HG03469 (cell line): ENCODE data around the gene CLEC4E.
"Not testable (repeated sequence)": the region's sequence is repeated elsewhere in the genome, so short reads cannot be mapped to it uniquely, and the experiment has no call there.

ENCODE experiments used
- ATAC-seq: cut with Tn5 transposase; IDR thresholded peaks from one replicate; pipeline ENCODE4 v1.9.1; 2021; ENCODE audit warnings: mild to moderate bottlenecking, moderate library complexity, moderate number of reproducible peaks; ENCODE audit not compliant: unreplicated experiment

Gene CLEC4E, protein sequence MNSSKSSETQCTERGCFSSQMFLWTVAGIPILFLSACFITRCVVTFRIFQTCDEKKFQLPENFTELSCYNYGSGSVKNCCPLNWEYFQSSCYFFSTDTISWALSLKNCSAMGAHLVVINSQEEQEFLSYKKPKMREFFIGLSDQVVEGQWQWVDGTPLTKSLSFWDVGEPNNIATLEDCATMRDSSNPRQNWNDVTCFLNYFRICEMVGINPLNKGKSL

DNA sequence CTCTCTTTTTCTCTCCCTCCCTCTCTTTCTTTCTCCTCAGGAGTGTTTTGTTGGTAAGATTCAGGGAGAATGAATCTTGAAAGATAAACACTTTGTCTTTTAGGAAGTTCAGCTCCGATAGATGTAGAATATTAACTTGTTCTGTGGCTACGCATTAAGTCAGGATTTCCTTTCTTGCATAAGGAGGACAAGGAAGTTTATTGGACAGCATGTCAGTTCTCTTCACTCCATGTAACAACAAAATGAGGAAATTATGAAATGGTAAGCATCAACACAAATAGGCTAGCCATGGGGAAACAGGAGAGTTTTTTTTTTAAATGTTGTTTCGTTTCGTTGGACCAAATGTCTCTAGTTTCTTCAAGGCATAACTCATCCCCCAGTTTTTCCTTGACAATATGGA lies at the start of gene CLEC4E:
CLEC4E (minus strand) TSS at position 75 of the 400 bp plus-strand sequence. CDS start 108 bp downstream, outside the sequence.
- not testable (repeated sequence) for ATAC-seq

DNA sequence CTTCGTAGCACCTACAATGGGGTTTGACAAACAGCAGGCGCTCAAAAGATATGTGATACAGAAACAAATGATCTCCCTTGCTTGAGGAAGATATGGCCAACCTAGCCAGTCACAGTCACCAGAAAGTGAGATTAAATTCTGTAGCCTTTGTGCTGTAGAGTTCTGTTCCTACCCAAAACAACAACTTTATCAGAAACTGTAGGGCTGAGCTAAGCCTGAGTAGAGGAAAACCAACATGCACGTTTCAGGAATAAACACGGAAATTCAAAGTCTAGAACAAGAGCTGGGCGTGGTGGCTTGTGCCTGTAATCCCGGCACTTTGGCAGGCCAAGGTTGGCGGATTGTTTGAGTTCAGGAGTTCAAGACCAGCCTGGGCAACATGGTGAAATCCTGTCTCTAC lies 49.0 kb upstream of the CLEC4E start:
- ATAC-seq: no peak

DNA sequence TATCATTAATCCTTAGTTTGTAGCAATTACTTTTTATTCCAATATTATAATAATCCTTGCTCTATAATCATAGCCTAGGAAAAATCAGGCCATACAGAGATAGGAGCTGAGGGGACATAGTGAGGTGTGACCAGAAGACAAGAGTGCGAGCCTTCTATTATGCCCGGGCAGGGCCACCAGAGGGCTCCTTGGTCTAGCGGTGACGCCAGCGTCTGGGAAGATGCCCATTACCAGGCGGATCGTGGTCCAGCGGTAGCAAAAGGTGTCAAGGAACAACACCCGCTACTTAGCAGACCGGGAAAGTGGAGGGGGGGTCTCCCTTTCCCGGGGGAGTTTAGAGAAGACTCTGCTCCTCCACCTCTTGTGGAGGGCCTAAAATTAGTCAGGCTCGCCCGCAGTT lies 43.8 kb upstream of the CLEC4E start:
- ATAC-seq: not testable (repeated sequence)

GRCh38 chr12:8584004-8584403 lies 43.3 kb upstream of the CLEC4E start:
- no peak for ATAC-seq

- ATAC-seq: no peak
Observed at GRCh38 chr12:8581098-8581784, 40.5 kb upstream of the CLEC4E start.

- ATAC-seq: no peak
Observed at GRCh38 chr12:8577879-8578278, 37.2 kb upstream of the CLEC4E start.

DNA sequence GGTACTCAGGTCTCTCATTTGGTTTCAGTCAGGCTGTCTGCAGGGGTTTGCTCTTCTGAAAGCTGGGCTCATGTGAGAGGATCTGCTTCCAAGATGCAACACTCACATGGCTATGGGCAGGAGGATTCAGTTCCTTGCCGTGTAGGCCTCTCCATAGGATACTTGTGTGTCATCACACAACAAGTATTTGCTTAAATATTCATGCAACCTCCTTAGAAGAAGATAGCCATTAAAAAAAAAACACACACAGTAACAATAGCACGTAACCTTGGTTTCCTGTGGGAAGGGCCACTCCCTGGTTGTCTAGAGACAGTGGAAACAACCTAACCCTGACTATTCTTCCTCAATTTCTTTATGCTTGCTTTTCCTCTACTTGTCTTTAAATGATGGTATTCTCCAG lies 31.8 kb upstream of the CLEC4E start:
- no peak for ATAC-seq

- no peak for ATAC-seq
Observed at GRCh38 chr12:8566525-8566924, 25.8 kb upstream of the CLEC4E start.

- ATAC-seq: not testable (repeated sequence)
Observed at GRCh38 chr12:8566052-8566451, 25.3 kb upstream of the CLEC4E start.

GRCh38 chr12:8564656-8565055 lies 24.0 kb upstream of the CLEC4E start:
- no peak for ATAC-seq

- no peak for ATAC-seq
Observed at GRCh38 chr12:8563356-8563755, 22.7 kb upstream of the CLEC4E start.

GRCh38 chr12:8562310-8562709 lies 21.6 kb upstream of the CLEC4E start:
- ATAC-seq: no peak

DNA sequence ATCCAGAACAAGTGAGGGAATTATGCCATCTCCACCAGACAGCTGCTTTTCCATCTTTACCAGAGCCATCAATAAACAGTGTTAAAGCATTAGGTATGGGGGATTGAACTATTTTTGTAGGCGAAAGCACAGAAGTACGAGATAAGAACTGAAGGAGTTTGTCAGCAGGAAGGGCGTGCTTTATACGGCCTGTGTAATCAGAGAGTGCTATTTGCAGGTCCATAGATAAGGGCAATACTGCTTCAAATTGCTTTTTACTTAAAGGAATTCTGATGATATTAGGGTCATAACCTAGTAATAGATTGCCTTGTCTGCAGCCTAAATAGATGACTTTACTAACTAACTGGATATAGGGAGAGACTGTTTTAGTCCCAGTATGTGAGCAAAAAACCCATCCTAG lies 20.3 kb upstream of the CLEC4E start:
- ATAC-seq: no peak

DNA sequence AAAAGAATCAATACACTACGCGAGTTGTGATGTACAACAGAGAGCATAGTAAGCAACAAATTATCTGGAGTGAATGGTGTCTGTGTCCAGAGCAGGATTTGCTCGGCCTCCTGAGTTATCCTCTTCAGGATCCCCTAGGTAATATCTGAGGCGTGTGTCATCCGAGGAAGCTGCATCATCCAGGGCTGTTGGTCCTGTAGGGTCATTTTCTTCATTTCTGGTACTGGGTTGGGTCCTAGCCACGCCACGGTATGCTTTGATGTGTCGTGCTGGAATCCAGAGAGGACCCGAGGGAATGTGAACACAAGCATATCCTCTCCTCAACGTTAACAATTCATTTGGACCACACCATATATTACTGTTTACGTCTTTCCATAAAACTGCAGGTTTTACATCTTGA lies 19.0 kb upstream of the CLEC4E start:
- ATAC-seq: no peak

DNA sequence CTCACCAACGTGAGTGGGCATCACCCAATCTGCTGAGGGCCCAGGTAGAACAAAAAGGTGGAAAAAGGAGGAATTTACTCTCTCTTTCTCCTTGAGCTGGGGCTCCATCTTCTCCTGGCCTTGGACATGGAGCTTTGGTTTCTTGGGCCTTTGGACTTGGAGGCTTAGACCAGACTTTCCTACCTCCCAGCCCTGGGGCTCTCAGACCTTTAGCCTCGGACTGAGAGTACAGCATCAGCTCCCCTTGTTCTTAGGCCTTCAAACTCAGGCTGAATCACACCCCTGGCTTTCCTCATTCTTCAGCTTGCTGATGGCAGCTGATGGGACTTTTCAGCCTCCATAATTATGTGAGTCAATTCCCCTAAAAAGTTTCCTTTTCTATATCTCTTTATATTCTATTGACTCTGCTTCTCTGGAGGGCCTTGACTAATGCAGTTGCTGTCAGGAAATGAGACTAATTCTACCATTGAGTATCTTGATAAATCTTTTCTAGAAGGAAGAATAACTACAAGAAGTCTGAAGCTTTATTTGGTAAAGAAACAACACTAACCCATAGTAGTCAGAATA lies 15.9 kb upstream of the CLEC4E start:
- ATAC-seq: no peak

GRCh38 chr12:8554451-8555195 lies 13.9 kb upstream of the CLEC4E start:
- ATAC-seq: no peak

- no peak for ATAC-seq
Observed at GRCh38 chr12:8553088-8553627, 12.5 kb upstream of the CLEC4E start.

- no peak for ATAC-seq
Observed at GRCh38 chr12:8549381-8549780, 8.7 kb upstream of the CLEC4E start.

- ATAC-seq: no peak
Observed at GRCh38 chr12:8548192-8548591, 7.5 kb upstream of the CLEC4E start.

GRCh38 chr12:8547645-8548044 lies 6.9 kb upstream of the CLEC4E start:
- no peak for ATAC-seq

GRCh38 chr12:8546591-8546990 lies 5.9 kb upstream of the CLEC4E start:
- ATAC-seq: no peak
